LNCAP (cell line): ENCODE measurements around the gene CDK1.

Source experiments
- CTCF ChIP-seq: fragments of 450-650 bp; IDR thresholded peaks from 2 replicates; pipeline ENCODE4 v1.5.1; 2017; ENCODE audit warnings: mild to moderate bottlenecking

CDK1 gene

DNA sequence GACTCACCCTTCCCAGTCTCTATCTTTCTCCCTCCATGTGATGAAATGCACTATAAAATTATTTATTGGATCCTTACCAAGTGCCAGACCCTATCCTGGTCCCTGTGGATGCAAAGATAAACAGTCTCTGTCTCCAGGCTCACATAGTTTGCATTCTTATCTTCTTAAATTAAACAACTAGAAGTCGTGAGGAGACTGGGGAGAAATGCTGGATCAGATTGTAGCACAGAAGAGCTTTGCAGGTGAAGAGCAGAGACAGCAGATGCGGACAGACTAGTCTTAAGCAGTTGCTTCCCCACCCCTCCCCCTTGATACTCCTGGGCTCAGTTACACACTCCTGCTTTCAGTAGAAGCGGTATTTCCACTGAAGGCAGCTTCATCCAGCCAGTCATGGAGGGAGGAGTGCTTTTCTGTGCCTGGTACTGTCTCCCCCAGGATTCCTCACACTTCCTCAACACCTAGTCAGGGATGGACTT is 20.8 kb upstream of the CDK1 start:
- no peak for TF ChIP-seq CTCF

GRCh38 chr10:60759181-60759580 is 19.1 kb upstream of the CDK1 start:
- no peak for TF ChIP-seq CTCF

DNA sequence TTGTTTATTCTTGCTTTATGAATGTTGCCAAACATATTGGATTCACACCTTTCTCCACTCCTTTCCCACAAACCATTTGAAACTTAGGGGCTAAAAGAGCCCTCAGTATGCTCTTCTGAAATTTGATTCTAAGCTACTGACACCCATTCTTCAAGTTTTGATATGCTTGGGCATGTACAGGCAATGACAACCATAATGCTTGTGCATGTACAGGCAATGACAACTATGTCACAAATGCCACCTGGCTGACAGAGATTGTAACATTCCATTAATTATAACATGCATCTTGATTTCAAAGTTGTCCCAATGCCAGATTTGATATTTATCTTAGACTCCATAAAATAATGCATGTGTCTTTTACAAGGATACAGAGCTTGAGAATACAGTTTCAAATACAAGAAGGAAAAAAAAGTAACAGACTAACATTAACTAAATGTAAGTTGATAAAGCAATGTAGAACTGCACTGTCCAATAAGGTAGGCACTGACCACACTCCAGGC is 17.5 kb upstream of the CDK1 start:
- no peak; the same call in 1 of the 2 replicates for TF ChIP-seq CTCF

DNA sequence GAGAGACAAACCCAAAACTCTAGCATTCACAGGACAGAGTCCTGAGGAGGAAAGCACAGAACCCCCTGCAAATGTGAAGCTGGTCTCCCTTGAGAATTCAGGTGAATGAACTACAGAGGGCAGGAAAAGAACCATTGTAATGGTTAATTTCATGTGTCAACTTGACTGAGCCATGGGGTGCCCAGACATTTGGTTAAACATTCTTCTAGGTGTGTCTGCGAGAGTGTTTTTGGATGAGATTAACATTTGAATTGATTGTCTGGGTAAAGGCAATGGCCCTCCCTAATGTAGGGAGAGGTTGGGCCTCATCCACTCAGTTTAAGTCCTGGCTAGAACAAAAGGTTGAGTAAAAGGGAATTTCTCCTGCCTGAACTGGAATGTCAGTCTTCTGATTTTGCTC is 15.7 kb upstream of the CDK1 start:
- TF ChIP-seq CTCF = no peak

DNA sequence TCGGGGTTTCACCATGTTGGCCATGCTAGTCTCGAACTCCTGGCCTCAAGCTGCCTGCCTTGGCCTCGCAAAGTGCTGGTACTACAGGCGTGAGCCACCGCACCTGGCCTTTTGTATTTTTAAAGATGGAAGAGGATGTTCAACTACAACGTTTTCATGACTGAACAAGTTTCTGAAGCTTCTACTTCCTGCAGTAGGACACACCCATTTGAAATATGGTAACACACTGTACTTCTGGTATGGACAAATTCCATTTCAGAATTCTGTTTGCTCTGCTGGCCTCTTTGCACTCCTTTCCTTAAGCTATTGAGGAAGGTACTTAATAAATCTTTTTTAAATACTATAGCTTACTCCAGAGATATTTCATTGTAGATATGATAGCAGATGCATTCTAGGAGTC is 10.9 kb upstream of the CDK1 start:
- no peak for TF ChIP-seq CTCF

GRCh38 chr10:60769406-60769805 is 8.9 kb upstream of the CDK1 start:
- TF ChIP-seq CTCF = no peak

GRCh38 chr10:60777696-60778213 is 523 bp upstream of the CDK1 start:
- no peak for TF ChIP-seq CTCF
